NOMO-1 (cell line): ENCODE results near the gene SEC14L2.

Experiments used
- DNase-seq, 2 experiments: peaks; one replicate each; lab custom pipeline; 2025; ENCODE audit not compliant: unreplicated experiment in 2 of 2; lab: John Stamatoyannopoulos, UW

The SEC14L2 gene

GRCh38 chr22:30396871-30397655 lies at the start of gene SEC14L2:
Gene SEC14L2, plus strand, starts transcription at chr22:30397018. Its CDS starts 99 bp downstream, at chr22:30397117.
- DNase-seq, result peak in 1 of 2 experiments; percentile 4

DNA sequence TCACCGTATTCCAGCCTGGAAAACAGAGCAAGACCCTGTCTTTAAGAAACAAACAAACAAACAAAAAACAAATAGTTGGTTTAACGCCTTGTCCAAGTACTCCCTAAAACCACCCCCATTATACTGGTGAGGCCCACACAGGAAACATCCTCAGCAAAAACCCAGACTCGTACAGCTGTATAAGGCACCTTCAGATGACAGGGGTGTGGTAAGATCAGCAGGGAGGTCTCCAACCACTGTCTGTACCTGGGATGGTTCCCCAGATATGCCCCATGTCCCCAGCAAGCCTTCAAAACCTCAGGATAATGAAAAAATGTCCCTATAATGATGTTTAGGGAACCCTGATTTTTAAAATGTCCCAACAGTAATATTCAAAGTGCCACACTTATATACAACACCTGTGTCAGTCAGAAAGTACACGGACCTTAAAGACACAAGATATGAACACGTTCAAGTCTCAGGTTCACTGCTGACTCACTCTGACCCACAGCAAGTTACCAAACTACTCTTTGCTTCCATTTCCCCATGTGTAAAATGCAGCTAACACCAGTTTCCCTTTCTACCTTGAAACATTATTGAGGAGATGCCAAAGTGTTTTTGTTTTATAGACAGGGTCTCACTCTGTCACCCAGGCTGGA lies 49.4 kb upstream of the SEC14L2 start:
- DNase-seq, result no peak

- DNase-seq, result no peak
Measured at GRCh38 chr22:30348404-30348803, 48.4 kb upstream of the SEC14L2 start.

DNA sequence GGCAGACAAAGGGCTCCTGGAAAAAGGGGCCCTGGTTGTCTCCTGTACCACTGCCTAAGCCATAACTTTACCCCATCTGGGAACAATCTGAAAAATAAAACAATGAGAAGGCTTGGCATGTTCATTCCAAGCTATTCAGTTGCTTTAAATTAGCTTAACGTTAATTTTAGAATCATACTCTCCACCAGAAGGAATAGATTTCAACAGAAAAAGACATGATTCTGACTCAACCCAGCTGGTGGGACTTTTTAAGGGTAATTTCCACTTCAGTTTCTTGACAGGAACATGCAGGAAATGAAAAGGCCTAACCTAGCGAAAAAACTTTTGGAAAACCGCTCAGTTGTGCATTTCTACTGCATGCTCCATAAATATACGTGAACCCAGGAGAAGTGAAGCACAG lies 48.0 kb upstream of the SEC14L2 start:
- DNase-seq, result no peak

DNA sequence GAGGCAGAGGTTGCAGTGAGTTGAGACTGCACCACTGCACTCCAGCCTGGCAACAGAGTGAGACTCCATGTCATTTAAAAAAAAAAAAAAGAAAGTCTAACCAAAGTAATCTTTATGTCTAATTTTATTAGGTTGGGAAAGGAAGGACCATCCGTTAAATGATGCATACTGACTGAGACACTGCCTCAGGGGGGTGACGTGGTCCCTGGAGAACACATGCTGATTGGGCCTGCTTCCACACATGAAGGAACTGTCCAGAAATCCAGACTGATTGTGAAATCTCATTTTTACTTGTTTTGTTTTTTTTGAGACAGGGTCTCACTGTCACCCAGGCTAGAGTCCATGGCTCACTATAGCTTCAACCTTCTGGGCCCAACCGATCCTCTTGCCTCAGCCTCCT lies 45.6 kb upstream of the SEC14L2 start:
- DNase-seq, result no peak

GRCh38 chr22:30354644-30355043 lies 42.2 kb upstream of the SEC14L2 start:
- no peak for DNase-seq

- DNase-seq, result peak; percentile 83 to 86
Measured at GRCh38 chr22:30356449-30357235, 40.2 kb upstream of the SEC14L2 start, which contains the start of the genes CCDC157 and SF3A1. Gene CCDC157, plus strand, starts transcription at chr22:30357007. Its CDS starts 8,994 bp downstream, at chr22:30366001. Gene SF3A1, minus strand, starts transcription at chr22:30356894. Its CDS starts 102 bp downstream, at chr22:30356792.

- no peak for DNase-seq
Measured at GRCh38 chr22:30357236-30357570, 39.6 kb upstream of the SEC14L2 start.

DNA sequence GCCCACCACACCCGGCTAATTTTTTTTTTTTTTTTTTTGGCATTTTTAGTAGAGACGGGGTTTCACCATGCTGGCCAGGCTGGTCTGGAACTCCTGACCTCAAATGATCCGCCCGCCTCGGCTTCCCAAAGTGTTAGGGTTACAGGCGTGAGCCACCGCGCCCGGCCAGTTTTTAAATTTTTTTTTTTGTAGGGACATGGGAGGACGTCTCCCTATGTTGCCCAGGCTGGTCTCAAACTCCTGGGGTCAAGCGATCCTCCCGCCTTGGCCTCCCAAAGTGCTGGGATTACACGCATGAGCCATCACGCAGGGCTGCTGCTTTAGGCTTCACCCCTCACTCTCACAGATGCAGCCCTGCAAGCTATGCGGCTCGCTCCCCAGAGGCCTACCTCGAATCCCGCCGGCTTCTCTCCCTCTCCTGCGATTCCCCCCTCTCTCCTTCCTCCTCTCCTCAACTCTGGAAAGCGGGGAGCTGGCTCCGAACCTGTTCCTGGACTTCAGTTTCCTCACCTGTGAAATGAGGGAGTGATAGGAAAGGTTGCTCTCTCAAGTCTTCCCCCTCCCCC lies 39.1 kb upstream of the SEC14L2 start:
- no peak for DNase-seq

GRCh38 chr22:30358541-30358940 lies 38.3 kb upstream of the SEC14L2 start:
- DNase-seq, result no peak

DNA sequence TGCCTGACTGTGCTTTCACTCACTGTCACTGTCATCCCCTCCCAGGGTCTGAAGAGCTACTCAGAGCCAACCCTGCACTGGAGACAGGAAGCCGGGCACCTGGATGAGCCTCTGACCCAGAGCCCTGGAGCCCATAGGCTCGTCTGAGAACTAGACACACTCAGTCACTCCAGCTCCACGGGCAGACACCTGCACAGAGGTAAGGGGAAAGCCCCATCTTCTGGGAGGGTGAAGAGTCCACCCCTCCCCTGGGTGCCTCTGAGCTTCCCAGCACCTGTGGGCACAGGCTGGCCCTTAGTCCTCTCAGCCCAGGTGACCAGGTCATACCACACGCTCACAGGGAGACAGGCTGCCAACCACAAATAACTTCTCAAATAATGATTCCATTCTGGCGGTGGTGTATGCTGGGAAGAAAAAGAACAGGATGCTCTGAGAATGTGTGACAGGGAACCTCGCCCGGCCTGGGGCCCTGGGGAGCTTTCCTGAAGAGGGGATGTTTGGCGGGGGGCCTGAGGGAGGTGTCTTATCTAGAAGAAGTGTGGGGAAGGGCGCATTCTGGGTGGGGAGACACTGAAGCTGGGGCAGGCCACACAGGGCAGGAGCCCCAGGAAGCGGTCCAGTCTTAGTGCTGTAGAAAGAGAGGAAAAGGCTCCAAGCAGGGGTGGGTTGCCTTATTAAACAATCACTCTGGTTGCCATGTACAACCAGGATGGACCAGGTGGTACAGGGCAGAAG lies 34.7 kb upstream of the SEC14L2 start:
- DNase-seq, result no peak

DNA sequence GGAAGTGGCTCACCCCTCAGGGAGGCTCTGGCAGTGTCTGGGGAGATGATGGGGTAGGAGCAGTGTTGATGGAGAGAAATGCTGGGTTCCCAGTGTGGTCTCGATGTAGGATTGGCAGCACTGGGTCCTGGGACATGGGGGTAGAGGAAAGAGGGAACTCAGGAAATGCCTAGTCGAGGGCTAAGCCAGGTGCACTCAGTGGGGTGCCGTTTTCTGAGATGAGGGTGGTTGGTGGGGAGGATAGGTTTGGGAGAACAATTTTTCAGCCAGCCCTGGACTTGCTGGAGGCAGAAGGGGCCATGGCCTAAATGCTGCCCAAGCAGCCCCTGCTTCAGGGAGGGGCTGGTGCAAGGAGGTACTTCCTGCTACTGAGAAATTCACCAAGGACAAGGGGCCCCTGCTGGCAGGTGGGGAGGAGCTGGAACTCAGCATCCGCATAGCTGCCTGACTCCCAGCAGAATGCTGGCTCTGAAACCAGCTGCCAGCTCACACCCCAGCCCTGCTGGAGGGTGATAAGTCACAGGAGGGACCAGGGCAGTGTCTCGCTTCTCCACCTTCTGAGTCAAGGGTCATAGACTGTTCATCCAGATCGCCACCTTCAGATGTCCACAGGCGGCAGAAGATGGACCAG lies 34.1 kb upstream of the SEC14L2 start:
- DNase-seq, result no peak

DNA sequence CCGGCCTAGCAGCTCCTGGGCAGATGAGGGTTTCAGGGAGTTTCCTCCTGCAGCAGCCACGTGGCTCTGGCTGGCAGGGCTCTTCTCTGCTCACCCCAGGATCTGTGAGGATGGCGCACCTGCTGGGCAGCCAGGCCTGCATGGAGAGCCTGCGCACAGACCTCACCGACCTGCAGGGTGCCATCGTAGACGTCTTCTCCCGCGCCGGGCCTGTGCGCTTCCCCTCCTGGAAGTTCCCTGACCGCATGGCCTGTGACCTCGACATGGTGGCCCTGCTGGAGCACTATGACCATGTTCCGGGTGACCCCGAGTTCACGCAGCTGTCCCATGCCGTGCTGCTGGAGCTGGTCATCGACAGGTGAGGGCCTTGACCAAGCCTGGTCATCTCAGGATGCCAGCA lies 30.9 kb upstream of the SEC14L2 start:
- DNase-seq, result no peak

GRCh38 chr22:30368420-30368819 lies 28.4 kb upstream of the SEC14L2 start:
- DNase-seq, result no peak

DNA sequence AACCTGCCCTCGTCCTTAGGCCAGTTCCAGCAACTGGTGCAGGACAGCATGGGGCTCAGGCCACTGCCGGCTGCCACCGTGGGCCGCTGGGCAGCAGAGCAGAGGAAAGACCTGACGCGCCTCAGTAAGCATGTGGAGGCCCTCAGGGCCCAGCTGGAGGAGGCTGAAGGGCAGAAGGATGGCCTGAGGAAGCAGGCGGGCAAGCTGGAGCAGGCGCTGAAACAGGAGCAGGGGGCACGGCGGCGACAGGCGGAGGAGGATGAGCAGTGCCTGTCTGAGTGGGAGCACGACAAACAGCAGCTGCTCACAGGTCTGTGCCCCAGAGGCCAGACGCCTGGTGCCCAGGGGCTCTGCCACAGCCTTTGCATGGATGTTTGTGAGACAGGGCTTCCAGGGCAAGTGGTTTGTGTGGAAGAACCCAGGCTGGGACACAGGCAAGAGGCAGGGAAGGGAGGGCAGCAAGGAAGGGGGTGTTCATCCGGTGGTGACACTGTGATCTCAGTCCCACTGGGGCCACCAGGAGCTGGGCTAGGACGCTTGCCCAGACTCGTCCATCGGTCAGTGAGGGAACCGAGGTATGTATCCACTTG lies 26.1 kb upstream of the SEC14L2 start:
- DNase-seq, result no peak

GRCh38 chr22:30371321-30371720 lies 25.5 kb upstream of the SEC14L2 start:
- DNase-seq, result no peak

GRCh38 chr22:30371981-30372380 lies 24.8 kb upstream of the SEC14L2 start:
- DNase-seq, result no peak

DNA sequence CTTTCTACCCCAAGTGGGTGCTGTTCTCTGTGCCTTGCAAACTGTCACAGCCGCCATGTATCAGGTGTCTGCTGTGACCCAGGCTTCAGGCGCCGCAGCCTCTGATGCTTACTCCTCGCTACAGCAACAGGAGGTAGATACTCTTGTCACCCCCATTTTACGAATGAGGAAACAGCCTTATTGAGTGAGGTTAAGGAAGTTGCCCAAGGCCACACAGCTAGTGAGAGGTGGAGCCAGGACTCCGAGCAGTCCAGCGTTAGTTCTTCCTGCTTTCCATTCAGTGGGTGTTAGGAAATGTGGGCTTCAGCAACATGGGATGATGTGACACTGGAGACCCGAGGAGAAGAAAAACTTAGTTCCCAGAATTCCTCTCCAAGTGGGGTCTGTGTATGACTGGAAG lies 23.9 kb upstream of the SEC14L2 start:
- DNase-seq, result peak; percentile 68 to 88
